HFF-Myc (cell line): ENCODE data around the gene EML1.

Experiments
- DNase-seq: peaks from one replicate; pipeline ENCODE4 v3.0.0-alpha.2; 2011; ENCODE audit warnings: low read depth; ENCODE audit errors: extremely low read depth
- H3K4me3 ChIP-seq: replicated peaks from 2 replicates; pipeline ENCODE4 v1.5.1; 2011; ENCODE audit warnings: low read depth, mild to moderate bottlenecking, control low read depth, low read length
- TF ChIP-seq, protein P1 (sequence below): IDR thresholded peaks from 2 replicates; pipeline ENCODE4 v1.5.1; 2012; ENCODE audit warnings: mild to moderate bottlenecking, low read depth, low read length, control low read depth; ENCODE audit errors: missing control alignments

Gene EML1

DNA sequence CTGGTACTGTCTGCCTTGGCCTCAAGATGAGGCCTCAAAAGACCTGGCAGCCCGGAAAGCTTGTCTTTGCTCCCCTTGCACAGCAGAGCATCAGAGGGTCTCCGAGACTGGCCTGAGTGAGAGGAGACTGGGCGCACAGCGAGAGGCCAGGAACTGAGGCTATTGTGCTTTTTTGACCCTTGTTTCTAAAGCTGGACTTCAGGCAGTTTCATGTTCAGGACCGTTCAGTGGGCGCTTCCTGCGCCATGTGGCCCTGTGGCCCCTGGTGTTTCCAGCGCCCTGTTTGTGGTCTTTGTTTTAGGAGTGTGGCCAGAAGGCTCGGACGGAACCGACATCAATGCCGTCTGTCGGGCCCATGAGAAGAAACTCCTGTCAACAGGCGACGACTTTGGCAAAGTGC, 145.7 kb downstream of the EML1 start:
- no peak for DNase-seq
- TF ChIP-seq, protein P1, sequence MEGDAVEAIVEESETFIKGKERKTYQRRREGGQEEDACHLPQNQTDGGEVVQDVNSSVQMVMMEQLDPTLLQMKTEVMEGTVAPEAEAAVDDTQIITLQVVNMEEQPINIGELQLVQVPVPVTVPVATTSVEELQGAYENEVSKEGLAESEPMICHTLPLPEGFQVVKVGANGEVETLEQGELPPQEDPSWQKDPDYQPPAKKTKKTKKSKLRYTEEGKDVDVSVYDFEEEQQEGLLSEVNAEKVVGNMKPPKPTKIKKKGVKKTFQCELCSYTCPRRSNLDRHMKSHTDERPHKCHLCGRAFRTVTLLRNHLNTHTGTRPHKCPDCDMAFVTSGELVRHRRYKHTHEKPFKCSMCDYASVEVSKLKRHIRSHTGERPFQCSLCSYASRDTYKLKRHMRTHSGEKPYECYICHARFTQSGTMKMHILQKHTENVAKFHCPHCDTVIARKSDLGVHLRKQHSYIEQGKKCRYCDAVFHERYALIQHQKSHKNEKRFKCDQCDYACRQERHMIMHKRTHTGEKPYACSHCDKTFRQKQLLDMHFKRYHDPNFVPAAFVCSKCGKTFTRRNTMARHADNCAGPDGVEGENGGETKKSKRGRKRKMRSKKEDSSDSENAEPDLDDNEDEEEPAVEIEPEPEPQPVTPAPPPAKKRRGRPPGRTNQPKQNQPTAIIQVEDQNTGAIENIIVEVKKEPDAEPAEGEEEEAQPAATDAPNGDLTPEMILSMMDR, result no peak
- no peak overlapping the region for H3K4me3 ChIP-seq

DNA sequence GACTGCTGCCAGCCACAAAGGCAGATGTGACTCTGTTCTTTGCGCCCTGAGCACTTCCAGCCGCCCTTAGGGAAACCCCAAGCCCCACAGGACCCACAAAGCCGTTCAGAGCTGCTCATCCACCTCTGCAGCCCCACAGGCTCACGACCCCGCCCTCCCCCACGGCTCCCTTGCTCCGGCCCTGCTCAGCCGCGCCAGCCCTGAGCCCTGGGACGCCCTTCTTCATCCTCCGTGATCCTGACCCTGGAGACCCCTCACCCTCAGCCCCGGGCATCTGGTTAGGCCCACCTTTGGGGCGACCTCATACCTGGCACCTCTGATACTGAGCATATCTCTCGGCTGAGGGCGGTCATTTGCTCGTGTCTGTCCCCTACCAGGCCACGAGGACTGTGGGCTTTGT, 146.2 kb downstream of the EML1 start:
- no peak for DNase-seq
- no peak overlapping the region for H3K4me3 ChIP-seq
- TF ChIP-seq, protein P1, result no peak

DNA sequence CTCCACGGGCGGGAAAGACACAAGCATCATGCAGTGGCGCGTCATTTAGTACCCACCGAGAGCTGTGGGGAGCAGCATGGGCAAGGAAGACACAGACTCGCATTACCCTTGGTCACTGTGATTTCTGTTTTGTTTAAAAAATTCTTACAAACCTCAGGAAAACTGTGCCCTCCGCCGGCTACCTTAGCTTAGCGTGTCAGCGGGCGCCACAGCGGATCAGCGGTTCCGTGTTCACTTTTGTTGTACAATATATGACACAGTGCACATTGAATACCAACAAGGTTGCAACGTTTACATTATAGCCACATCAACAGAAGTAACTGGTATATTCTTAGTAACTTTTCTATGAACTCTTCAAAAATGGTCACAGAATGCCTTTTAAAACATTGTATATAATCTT, 146.9 kb downstream of the EML1 start:
- H3K4me3 ChIP-seq, result no peak overlapping the region
- DNase-seq, result no peak
- TF ChIP-seq, protein P1, result no peak

DNA sequence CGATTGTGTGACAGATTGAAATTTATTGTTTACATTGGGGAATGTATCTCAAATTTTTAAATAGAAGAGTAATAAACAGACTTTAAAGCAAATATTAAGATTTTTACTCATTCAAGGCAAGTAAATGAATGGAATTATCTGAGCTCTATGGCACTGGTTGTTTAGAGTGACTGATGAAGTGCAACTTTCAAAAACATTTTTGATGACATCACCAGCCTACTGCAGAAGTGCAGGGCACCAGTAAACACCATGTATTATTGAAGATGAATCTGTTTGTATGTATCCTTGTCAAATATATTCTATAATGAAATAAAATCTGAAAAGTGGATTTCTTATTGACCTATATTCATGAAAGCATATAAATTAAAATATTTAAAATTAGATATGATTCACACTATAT, 148.0 kb downstream of the EML1 start:
- DNase-seq, result no peak
- H3K4me3 ChIP-seq, result no peak overlapping the region
- TF ChIP-seq, protein P1, result no peak

DNA sequence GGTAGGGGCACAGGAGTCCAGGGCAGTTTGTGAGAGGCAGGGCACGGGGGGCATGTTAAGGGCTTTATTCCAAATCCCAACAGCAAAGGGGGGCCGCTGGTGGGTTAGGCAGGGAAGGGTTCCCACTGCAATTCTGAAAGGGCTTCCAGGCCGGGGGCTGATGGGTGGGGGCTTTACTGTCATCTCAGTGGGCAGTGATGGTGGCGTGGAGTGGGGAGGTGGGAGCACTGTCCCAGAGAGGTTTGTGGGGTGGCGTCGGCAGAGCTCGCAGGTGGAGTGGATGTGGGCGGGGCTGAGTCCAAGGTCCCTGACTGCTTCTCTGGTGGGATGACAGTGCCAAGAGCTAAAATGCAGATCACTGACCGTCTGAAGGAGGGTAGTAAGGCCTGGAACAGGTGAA, 150.4 kb downstream of the EML1 start:
- no peak overlapping the region for H3K4me3 ChIP-seq
- TF ChIP-seq, protein P1, result no peak
- DNase-seq, result no peak

DNA sequence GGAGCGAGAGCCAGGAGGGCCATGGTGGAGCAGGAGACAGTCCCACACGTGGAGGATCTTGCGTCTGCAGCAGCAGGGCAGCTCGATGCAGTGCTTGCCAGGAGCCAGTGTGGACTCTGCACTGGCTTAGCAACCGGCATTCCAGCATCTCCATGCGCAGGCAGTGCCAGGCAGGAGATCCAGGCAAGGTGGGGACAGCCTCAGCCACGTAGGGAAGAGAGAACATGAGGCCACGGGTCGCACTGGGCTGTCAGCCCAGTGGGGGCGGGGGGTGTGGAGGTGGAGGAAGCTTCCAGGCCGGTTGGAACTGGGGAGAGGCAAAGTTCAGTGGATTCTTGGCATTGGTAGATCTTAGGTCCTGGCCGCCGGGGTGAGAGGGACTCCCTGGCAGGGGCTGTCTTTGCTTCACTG, 151.0 kb downstream of the EML1 start:
- H3K4me3 ChIP-seq, result no peak overlapping the region
- no peak for DNase-seq
- TF ChIP-seq, protein P1, result no peak

DNA sequence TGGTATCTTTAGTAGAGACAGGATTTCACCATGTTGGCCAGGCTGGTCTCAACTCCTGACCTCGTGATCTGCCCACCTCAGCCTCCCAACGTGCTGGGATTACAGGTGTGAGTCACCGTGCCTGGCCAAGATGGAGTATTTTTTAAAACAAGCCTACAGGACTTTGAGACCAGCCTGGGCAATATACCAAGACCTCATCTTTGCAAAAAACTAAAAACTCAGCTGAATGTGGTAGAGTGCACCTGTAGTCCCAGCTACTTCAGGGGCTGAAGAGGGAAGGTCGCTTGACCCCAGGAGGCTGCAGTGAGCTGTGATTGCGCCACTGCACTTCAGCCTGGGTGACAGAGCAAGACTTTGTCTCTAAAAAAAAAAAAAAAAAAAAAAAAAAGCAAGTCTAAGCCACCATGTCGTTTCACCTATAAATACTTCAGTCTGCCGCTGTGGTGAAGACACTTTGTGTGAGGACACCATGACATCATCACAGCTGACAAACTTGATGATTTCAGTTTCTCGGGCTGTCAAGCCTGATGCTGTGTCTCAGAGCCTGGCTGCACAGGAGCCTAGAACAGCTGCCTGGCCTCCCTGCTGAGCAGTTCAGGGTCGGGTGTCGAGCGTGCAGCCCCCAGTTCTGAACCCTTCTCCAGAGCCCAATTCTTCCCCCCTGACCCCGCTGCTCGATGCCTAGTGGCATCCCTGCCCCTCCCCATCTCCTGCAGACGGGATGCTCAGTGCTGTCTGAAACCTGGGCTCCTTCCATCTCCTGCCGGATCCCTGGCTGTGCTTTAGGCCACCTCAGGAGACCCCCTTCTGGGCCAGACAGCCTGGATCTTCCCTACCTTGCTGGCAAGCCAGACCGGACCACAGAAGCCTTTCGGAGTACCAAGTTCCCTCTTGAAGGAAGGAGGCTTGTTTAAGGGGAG, 152.8 kb downstream of the EML1 start:
- no peak for DNase-seq
- no peak overlapping the region for H3K4me3 ChIP-seq
- TF ChIP-seq, protein P1, result no peak
